Neural cell (in vitro differentiated cells): ENCODE results near the gene ARHGAP25. TPM values are rescaled to one million over a fixed set of nuclear protein-coding genes. Genes with fewer than 3 reads are reported as not detected.
A peak's percentile ranks its signal among the peaks of the same experiment; 100 is the strongest.

Experiments used
- H2AFZ ChIP-seq: fragments of 200-600, 300-800 bp; sonication (generic), shearing (Covaris generic); 2 replicates; pipeline ENCODE4 v1.6.0; 2014; ENCODE audit warnings: low read depth, mild to moderate bottlenecking, antibody characterized with exemption, low read length, moderate library complexity
- H3F3A ChIP-seq: fragments of 200-600 bp; shearing (Covaris generic); 2 replicates; pipeline ENCODE4 v1.6.1; 2016; ENCODE audit warnings: mild to moderate bottlenecking, moderate library complexity, mixed read lengths, antibody characterized with exemption, low read length; ENCODE audit not compliant: insufficient read depth, poor library complexity, severe bottlenecking
- H3K27ac ChIP-seq: fragments of 200-600, 300-800 bp; sonication (generic), shearing (Covaris generic); 2 replicates; pipeline ENCODE4 v1.5.1; 2014; ENCODE audit warnings: mild to moderate bottlenecking, low read length, moderate library complexity
- H3K27me3 ChIP-seq: fragments of 300-800, 200-600 bp; sonication (generic), shearing (Covaris generic); 2 replicates; pipeline ENCODE4 v1.6.0; 2014; ENCODE audit warnings: mild to moderate bottlenecking, low read depth, low read length, moderate library complexity; ENCODE audit not compliant: insufficient read depth
- H3K36me3 ChIP-seq: fragments of 300-800, 200-600 bp; sonication (generic), shearing (Covaris generic); 2 replicates; pipeline ENCODE4 v1.5.1; 2014; ENCODE audit warnings: mild to moderate bottlenecking, antibody characterized with exemption, low read length, moderate library complexity; ENCODE audit not compliant: insufficient read depth
- H3K4me2 ChIP-seq: fragments of 300-800, 200-600 bp; sonication (generic), shearing (Covaris generic); 2 replicates; pipeline ENCODE4 v1.6.0; 2014; ENCODE audit warnings: mild to moderate bottlenecking, low read length
- H3K4me3 ChIP-seq: fragments of 300-800, 200-600 bp; sonication (generic), shearing (Covaris generic); 2 replicates; pipeline ENCODE4 v1.5.1; 2014; ENCODE audit warnings: mild to moderate bottlenecking, low read length, moderate library complexity
- H3K79me2 ChIP-seq: fragments of 200-600 bp; shearing (Covaris generic); replicated peaks from 2 replicates; pipeline ENCODE4 v1.6.0; 2014; ENCODE audit warnings: mild to moderate bottlenecking, low read length, moderate library complexity; ENCODE audit not compliant: insufficient read depth
- H3K9ac ChIP-seq: fragments of 300-800, 200-600 bp; sonication (generic), shearing (Covaris generic); 2 replicates; pipeline ENCODE4 v1.6.1; 2016; ENCODE audit warnings: mild to moderate bottlenecking, low read length, mixed read lengths
- H3K9me2 ChIP-seq: fragments of 200-600 bp; shearing (Covaris generic); 2 replicates; pipeline ENCODE4 v1.6.1; 2016; ENCODE audit warnings: mild to moderate bottlenecking, low read length, mixed read lengths; ENCODE audit not compliant: insufficient read depth
- H3K9me3 ChIP-seq: fragments of 200-600, 300-800 bp; sonication (generic), shearing (Covaris generic); 2 replicates; pipeline ENCODE4 v1.6.1; 2016; ENCODE audit warnings: mild to moderate bottlenecking, mixed run types, low read length, moderate library complexity, mixed read lengths
- H4K20me1 ChIP-seq: fragments of 200-600 bp; shearing (Covaris generic); 2 replicates; pipeline ENCODE4 v1.6.1; 2016; ENCODE audit warnings: mild to moderate bottlenecking, mixed run types; ENCODE audit not compliant: insufficient read depth
- EP300 ChIP-seq: fragments of 450-650 bp; conservative IDR thresholded peaks from 2 replicates; pipeline ENCODE4 v1.6.1; 2014; ENCODE audit warnings: antibody characterized with exemption, mild to moderate bottlenecking, moderate library complexity; ENCODE audit not compliant: poor library complexity, severe bottlenecking
- EZH2 ChIP-seq: fragments of 200-600, 300-800 bp; shearing (Covaris generic), sonication (generic); IDR thresholded peaks from 2 replicates; pipeline ENCODE4 v1.6.1; 2014; ENCODE audit warnings: antibody characterized with exemption, low read length, borderline replicate concordance, mild to moderate bottlenecking; ENCODE audit not compliant: insufficient read depth, poor library complexity, severe bottlenecking
- MXI1 ChIP-seq: fragments of 450-650 bp; conservative IDR thresholded peaks from 2 replicates; pipeline ENCODE4 v1.6.1; 2014; ENCODE audit warnings: antibody characterized with exemption, mild to moderate bottlenecking; ENCODE audit not compliant: poor library complexity, severe bottlenecking
- RAD21 ChIP-seq: fragments of 450-650 bp; conservative IDR thresholded peaks from 2 replicates; pipeline ENCODE4 v1.6.1; 2014; ENCODE audit warnings: antibody characterized with exemption, mild to moderate bottlenecking, moderate library complexity
- SMC3 ChIP-seq: fragments of 450-650 bp; conservative IDR thresholded peaks from 2 replicates; pipeline ENCODE4 v1.6.1; 2014; ENCODE audit warnings: antibody characterized with exemption, mild to moderate bottlenecking, moderate library complexity; ENCODE audit not compliant: poor library complexity
- TAF1 ChIP-seq: IDR thresholded peaks from 2 replicates; pipeline ENCODE4 v1.6.1; 2012; ENCODE audit warnings: low read depth
- polyA plus RNA-seq: library from polyadenylated mRNA; depleted of rRNA; stranded (reverse); fragments of >200 nt; gene quantifications from 2 replicates; pipeline ENCODE4 v1.2.3, GENCODE V29; 2014
- TF ChIP-seq, protein P1 (sequence below): IDR thresholded peaks from 2 replicates; pipeline ENCODE4 v1.6.1; 2012; ENCODE audit warnings: borderline replicate concordance
- TF ChIP-seq, protein P2 (sequence below): fragments of 450-650 bp; IDR thresholded peaks from 2 replicates; pipeline ENCODE4 v1.5.1; 2014; ENCODE audit warnings: antibody characterized with exemption, mild to moderate bottlenecking, moderate library complexity; ENCODE audit not compliant: poor library complexity, severe bottlenecking

The ARHGAP25 gene
- polyA plus RNA-seq, 1 donor from 2014 or later, result not detected

DNA sequence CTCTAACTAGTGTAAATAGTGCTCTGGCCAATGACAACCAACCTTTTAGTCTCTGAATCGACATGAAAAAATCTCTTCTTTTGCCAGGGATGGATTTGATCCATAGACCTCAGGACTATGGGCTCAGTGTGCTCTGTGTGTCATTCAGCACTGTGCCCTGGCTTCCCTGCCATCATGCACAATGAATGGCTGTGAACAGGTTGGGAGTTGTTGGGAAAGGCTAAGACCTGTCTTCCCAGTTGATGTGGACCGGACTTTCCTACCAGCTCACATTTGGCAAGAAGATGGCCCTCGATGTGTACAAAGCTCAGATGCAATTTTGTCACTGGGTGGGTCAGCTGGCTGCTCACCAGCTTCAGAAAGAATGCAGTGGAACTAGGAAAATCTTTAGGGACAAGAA lies 26.0 kb upstream of the ARHGAP25 start:
- H3K27me3 ChIP-seq, result no peaks in the 10 kb centered on the region
- H3F3A ChIP-seq, result no peaks in the 10 kb centered on the region
- H3K9ac ChIP-seq, result no peak overlapping the region
- no peak overlapping the region for H2AFZ ChIP-seq
- H3K4me3 ChIP-seq, result no peak overlapping the region
- no peaks in the 10 kb centered on the region for H3K9me2 ChIP-seq
- H3K4me2 ChIP-seq, result no peak overlapping the region
- H3K9me3 ChIP-seq, result no peaks in the 10 kb centered on the region
- no peaks in the 10 kb centered on the region for H4K20me1 ChIP-seq
- no peaks in the 10 kb centered on the region for H3K36me3 ChIP-seq
- H3K27ac ChIP-seq, result no peak overlapping the region
- TF ChIP-seq, protein P1, sequence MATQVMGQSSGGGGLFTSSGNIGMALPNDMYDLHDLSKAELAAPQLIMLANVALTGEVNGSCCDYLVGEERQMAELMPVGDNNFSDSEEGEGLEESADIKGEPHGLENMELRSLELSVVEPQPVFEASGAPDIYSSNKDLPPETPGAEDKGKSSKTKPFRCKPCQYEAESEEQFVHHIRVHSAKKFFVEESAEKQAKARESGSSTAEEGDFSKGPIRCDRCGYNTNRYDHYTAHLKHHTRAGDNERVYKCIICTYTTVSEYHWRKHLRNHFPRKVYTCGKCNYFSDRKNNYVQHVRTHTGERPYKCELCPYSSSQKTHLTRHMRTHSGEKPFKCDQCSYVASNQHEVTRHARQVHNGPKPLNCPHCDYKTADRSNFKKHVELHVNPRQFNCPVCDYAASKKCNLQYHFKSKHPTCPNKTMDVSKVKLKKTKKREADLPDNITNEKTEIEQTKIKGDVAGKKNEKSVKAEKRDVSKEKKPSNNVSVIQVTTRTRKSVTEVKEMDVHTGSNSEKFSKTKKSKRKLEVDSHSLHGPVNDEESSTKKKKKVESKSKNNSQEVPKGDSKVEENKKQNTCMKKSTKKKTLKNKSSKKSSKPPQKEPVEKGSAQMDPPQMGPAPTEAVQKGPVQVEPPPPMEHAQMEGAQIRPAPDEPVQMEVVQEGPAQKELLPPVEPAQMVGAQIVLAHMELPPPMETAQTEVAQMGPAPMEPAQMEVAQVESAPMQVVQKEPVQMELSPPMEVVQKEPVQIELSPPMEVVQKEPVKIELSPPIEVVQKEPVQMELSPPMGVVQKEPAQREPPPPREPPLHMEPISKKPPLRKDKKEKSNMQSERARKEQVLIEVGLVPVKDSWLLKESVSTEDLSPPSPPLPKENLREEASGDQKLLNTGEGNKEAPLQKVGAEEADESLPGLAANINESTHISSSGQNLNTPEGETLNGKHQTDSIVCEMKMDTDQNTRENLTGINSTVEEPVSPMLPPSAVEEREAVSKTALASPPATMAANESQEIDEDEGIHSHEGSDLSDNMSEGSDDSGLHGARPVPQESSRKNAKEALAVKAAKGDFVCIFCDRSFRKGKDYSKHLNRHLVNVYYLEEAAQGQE, result no peak
- TF ChIP-seq SMC3, result no peak
- TF ChIP-seq, protein P2, sequence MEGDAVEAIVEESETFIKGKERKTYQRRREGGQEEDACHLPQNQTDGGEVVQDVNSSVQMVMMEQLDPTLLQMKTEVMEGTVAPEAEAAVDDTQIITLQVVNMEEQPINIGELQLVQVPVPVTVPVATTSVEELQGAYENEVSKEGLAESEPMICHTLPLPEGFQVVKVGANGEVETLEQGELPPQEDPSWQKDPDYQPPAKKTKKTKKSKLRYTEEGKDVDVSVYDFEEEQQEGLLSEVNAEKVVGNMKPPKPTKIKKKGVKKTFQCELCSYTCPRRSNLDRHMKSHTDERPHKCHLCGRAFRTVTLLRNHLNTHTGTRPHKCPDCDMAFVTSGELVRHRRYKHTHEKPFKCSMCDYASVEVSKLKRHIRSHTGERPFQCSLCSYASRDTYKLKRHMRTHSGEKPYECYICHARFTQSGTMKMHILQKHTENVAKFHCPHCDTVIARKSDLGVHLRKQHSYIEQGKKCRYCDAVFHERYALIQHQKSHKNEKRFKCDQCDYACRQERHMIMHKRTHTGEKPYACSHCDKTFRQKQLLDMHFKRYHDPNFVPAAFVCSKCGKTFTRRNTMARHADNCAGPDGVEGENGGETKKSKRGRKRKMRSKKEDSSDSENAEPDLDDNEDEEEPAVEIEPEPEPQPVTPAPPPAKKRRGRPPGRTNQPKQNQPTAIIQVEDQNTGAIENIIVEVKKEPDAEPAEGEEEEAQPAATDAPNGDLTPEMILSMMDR, result no peak
- no peak for TF ChIP-seq MXI1
- no peak for TF ChIP-seq EZH2
- no peak for TF ChIP-seq RAD21
- H3K79me2 ChIP-seq, result no peaks in the 10 kb centered on the region

GRCh38 chr2:68709421-68709911 lies 25.1 kb upstream of the ARHGAP25 start:
- H2AFZ ChIP-seq, result no peak overlapping the region

More at GRCh38 chr2:68709421-68709911, 25.1 kb upstream of the ARHGAP25 start:
- H3K4me2 ChIP-seq, result no peak overlapping the region
- no peaks in the 10 kb centered on the region for H3K79me2 ChIP-seq
- H3K36me3 ChIP-seq, result no peaks in the 10 kb centered on the region
- H3K27ac ChIP-seq, result no peak overlapping the region
- H3K9ac ChIP-seq, result no peak overlapping the region
- no peaks in the 10 kb centered on the region for H3F3A ChIP-seq
- no peaks in the 10 kb centered on the region for H3K9me2 ChIP-seq
- H3K9me3 ChIP-seq, result no peaks in the 10 kb centered on the region
- H3K27me3 ChIP-seq, result no peaks in the 10 kb centered on the region
- no peak overlapping the region for H3K4me3 ChIP-seq
- no peaks in the 10 kb centered on the region for H4K20me1 ChIP-seq
- no peak for TF ChIP-seq TAF1
- TF ChIP-seq, protein P1, result no peak
- peak; percentile 81 for TF ChIP-seq SMC3
- TF ChIP-seq RAD21, result peak; percentile 68
- no peak for TF ChIP-seq EZH2
- TF ChIP-seq, protein P2, result peak; percentile 72
- no peak for TF ChIP-seq EP300
